Esophagus (tissue), 2 donors: ENCODE data around the gene MCEMP1. TPM values are rescaled to one million over a fixed set of nuclear protein-coding genes. Genes with fewer than 3 reads are reported as not detected.

Experiments used
- H3K27ac ChIP-seq, 2 donors: one replicate each; pipeline ENCODE4 v1.5.1; 2013; ENCODE audit warnings: low read depth in 2 of 2, mild to moderate bottlenecking in 2 of 2, inconsistent platforms in 1 of 2, low read length in 1 of 2, moderate library complexity in 1 of 2
- H3K27me3 ChIP-seq, 2 donors: one replicate each; pipeline ENCODE4 v1.6.1; 2013; ENCODE audit warnings: low read length in 2 of 2, control low read depth in 1 of 2, mild to moderate bottlenecking in 1 of 2; ENCODE audit not compliant: insufficient read depth in 2 of 2, control insufficient read depth in 1 of 2
- H3K36me3 ChIP-seq, 2 donors: one replicate each; pipeline ENCODE4 v1.6.1; 2013; ENCODE audit warnings: low read length in 1 of 2; ENCODE audit not compliant: control insufficient read depth in 2 of 2, insufficient read depth in 2 of 2
- H3K4me1 ChIP-seq, 2 donors: one replicate each; pipeline ENCODE4 v1.6.1; 2013; ENCODE audit warnings: low read length in 1 of 2; ENCODE audit not compliant: control insufficient read depth in 2 of 2, insufficient read depth in 2 of 2
- H3K4me3 ChIP-seq, 2 donors: one replicate each; pipeline ENCODE4 v1.5.1; 2013; ENCODE audit warnings: low read length in 2 of 2, mild to moderate bottlenecking in 2 of 2, low read depth in 1 of 2, moderate library complexity in 1 of 2
- H3K9me3 ChIP-seq, 2 donors: one replicate each; pipeline ENCODE4 v1.6.1; 2013; ENCODE audit warnings: mild to moderate bottlenecking in 2 of 2, low read depth in 1 of 2, low read length in 1 of 2, moderate library complexity in 1 of 2; ENCODE audit not compliant: control insufficient read depth in 2 of 2, insufficient read depth in 1 of 2
- WGBS, 2 donors: extraction: QIAGEN DNeasy Blood & Tissue Kit; methylation state at CpG; one replicate each; pipeline ENCODE4 v1.1.7; 2013; 5-methylcytosine and 5-hydroxymethylcytosine counted together
- polyA plus RNA-seq, 2 donors: library from polyadenylated mRNA; stranded (reverse); fragments of 200-250 nt; gene quantifications; one replicate each; pipeline ENCODE4 v1.2.3, GENCODE V29; 2013
- donor health status: healthy with polysubstance abuse.
- donor health status: Bipolar disorder and iron deficiency.

MCEMP1 gene
- polyA plus RNA-seq, 2 donors: 0.09 to 0.53 TPM

- Histone ChIP-seq H3K27me3 (peaks cover 0 to 2% of the 10 kb centered on the region in 2 donors), H3K4me1 (no peaks in the 10 kb centered on the region), H3K36me3 (no peaks in the 10 kb centered on the region), H3K4me3 (no peak overlapping the region), H3K9me3 (peaks cover 0 to 3% of the 10 kb centered on the region in 2 donors), H3K27ac (no peak overlapping the region)
- WGBS, 2 donors: 56 to 57% methylated on average over 8 of the region's 8 CpGs
Measured at GRCh38 chr19:7718668-7719067, 41.8 kb downstream of the MCEMP1 start.

GRCh38 chr19:7720351-7720750 lies 43.5 kb downstream of the MCEMP1 start:
- Histone ChIP-seq H3K4me3 (no peak overlapping the region), H3K36me3 (no peaks in the 10 kb centered on the region), H3K27me3 (peaks cover 0 to 2% of the 10 kb centered on the region in 2 donors), H3K27ac (no peak overlapping the region), H3K9me3 (peaks cover 0 to 3% of the 10 kb centered on the region in 2 donors), H3K4me1 (no peaks in the 10 kb centered on the region)
- 76 to 77% methylated on average over 6 of the region's 6 CpGs for WGBS, 2 donors

GRCh38 chr19:7722231-7722651 lies 45.4 kb downstream of the MCEMP1 start:
- no peak overlapping the region for H3K27ac ChIP-seq
- H3K27me3 ChIP-seq: no peaks in the 10 kb centered on the region
- H3K4me1 ChIP-seq: no peaks in the 10 kb centered on the region
- H3K9me3 ChIP-seq: no peaks in the 10 kb centered on the region
- no peaks in the 10 kb centered on the region for H3K36me3 ChIP-seq
- no peak overlapping the region for H3K4me3 ChIP-seq
- 41 to 43% methylated on average over 5 of the region's 5 CpGs for WGBS, 2 donors

GRCh38 chr19:7725791-7726190 lies 48.9 kb downstream of the MCEMP1 start:
- Histone ChIP-seq H3K4me3 (no peak overlapping the region), H3K27ac (no peak overlapping the region), H3K4me1 (peaks cover 0 to 5% of the 10 kb centered on the region in 2 donors), H3K27me3 (peaks cover 0 to 10% of the 10 kb centered on the region in 2 donors), H3K9me3 (no peaks in the 10 kb centered on the region), H3K36me3 (no peaks in the 10 kb centered on the region)
- 54 to 60% methylated on average over 2 of the region's 2 CpGs for whole genome bisulfite sequencing, 2 donors

- WGBS, 2 donors: 9 to 18% methylated on average over 16 of the region's 16 CpGs
- Histone ChIP-seq H3K4me3 (no peak overlapping the region), H3K4me1 (peaks cover 0 to 5% of the 10 kb centered on the region in 2 donors), H3K36me3 (no peaks in the 10 kb centered on the region), H3K9me3 (no peaks in the 10 kb centered on the region), H3K27me3 (peaks cover 0 to 10% of the 10 kb centered on the region in 2 donors), H3K27ac (no peak overlapping the region)
Measured at GRCh38 chr19:7729211-7729610, 52.3 kb downstream of the MCEMP1 start.

Other genes starting within 250 kb of the MCEMP1 start
- gene PEX11G, start 188.1 kb upstream of the MCEMP1 start, polyA plus RNA-seq: 1 to 10 TPM; 4.9 to 6.5 TPM
- gene ZNF358, start 161.0 kb upstream of the MCEMP1 start, polyA plus RNA-seq: 10 to 100 TPM; 19.6 to 25.6 TPM
- 10 to 100 TPM; 13.4 to 17.2 TPM for gene MCOLN1, start 154.5 kb upstream of the MCEMP1 start, polyA plus RNA-seq
- 10 to 100 TPM; 27.2 to 47.7 TPM for gene PNPLA6, start 141.4 kb upstream of the MCEMP1 start, polyA plus RNA-seq
- 10 to 100 TPM; 24.3 to 40.9 TPM for gene CAMSAP3, start 81.2 kb upstream of the MCEMP1 start, polyA plus RNA-seq
- gene XAB2, start 47.5 kb upstream of the MCEMP1 start, polyA plus RNA-seq: 10 to 100 TPM; 26.9 to 28.1 TPM
- gene PET100, start 47.3 kb upstream of the MCEMP1 start, polyA plus RNA-seq: 100 to 1,000 TPM in 1 of 2 donors, 10 to 100 TPM in 1; 81.3 to 234 TPM
- 1 to 10 TPM in 1 of 2 donors, under 1 TPM in 1; 0.58 to 1.3 TPM for gene PCP2, start 43.4 kb upstream of the MCEMP1 start, polyA plus RNA-seq
- 10 to 100 TPM; 73.2 to 88.7 TPM for gene STXBP2, start 40.0 kb upstream of the MCEMP1 start, polyA plus RNA-seq
- 1 to 10 TPM in 1 of 2 donors, under 1 TPM in 1; 0.65 to 2.1 TPM for gene RETN, start 8.0 kb upstream of the MCEMP1 start, polyA plus RNA-seq
- gene TRAPPC5, start 3.7 kb downstream of the MCEMP1 start, polyA plus RNA-seq: 100 to 1,000 TPM; 133 to 137 TPM
- gene FCER2, start 25.0 kb downstream of the MCEMP1 start, polyA plus RNA-seq: under 1 TPM in 1 of 2 donors, not detected in 1; 0.02 TPM
- gene CLEC4G, start 55.0 kb downstream of the MCEMP1 start, polyA plus RNA-seq: under 1 TPM in 1 of 2 donors, not detected in 1; 0.27 TPM
- gene CD209, start 70.4 kb downstream of the MCEMP1 start, polyA plus RNA-seq: under 1 TPM; 0.22 to 0.27 TPM
- gene CLEC4M, start 86.2 kb downstream of the MCEMP1 start, polyA plus RNA-seq: under 1 TPM in 1 of 2 donors, not detected in 1; 0.04 TPM
- 1 to 10 TPM; 8.5 to 8.8 TPM for gene EVI5L, start 153.1 kb downstream of the MCEMP1 start, polyA plus RNA-seq
- gene PRR36, start 197.3 kb downstream of the MCEMP1 start, polyA plus RNA-seq: under 1 TPM; 0.14 to 0.16 TPM
- gene LRRC8E, start 211.4 kb downstream of the MCEMP1 start, polyA plus RNA-seq: 1 to 10 TPM; 3.3 to 4.7 TPM
- gene MAP2K7, start 226.8 kb downstream of the MCEMP1 start, polyA plus RNA-seq: 10 to 100 TPM; 12.8 to 35.1 TPM
- gene TGFBR3L, start 237.7 kb downstream of the MCEMP1 start, polyA plus RNA-seq: under 1 TPM in 1 of 2 donors, not detected in 1; 0.08 TPM
- gene SNAPC2, start 243.2 kb downstream of the MCEMP1 start, polyA plus RNA-seq: 10 to 100 TPM in 1 of 2 donors, 1 to 10 TPM in 1; 5.6 to 11.3 TPM
- gene CTXN1, start 249.0 kb downstream of the MCEMP1 start, polyA plus RNA-seq: 1 to 10 TPM; 1.4 to 3.0 TPM